ENCODE results near the gene HSP90B1. TPM values are rescaled to one million over a fixed set of nuclear protein-coding genes. Genes with fewer than 3 reads are reported as not detected.

HSP90B1 gene
- total RNA-seq, 2 donors from 2014 or later = 300 to 652 TPM

GRCh38 chr12:103996595-103996994 lies 66.4 kb downstream of the HSP90B1 start:
- Histone ChIP-seq H3K4me3 (no peak overlapping the region), H3K9me3 (no peaks in the 10 kb centered on the region), H3K27ac (no peak overlapping the region), H3K36me3 (no peaks in the 10 kb centered on the region), H3K4me1 (replicated peaks) (no peaks in the 10 kb centered on the region), H3K27me3 (replicated peaks; ENCODE audit: insufficient read depth) (no peaks in the 10 kb centered on the region)
- TF ChIP-seq POLR2AphosphoS5 (IDR thresholded peaks at IDR 0.05) = no peak
- TF ChIP-seq POLR2A (IDR thresholded peaks at IDR 0.05) = no peak
- intact Hi-C loops (cut with DNase I) = no loop called here
- WGBS = 85% methylated on average over 5 of the region's 5 CpGs
- no peak for DNase-seq (ENCODE audit: low spot score)

GRCh38 chr12:103997286-103997900 lies 67.2 kb downstream of the HSP90B1 start:
- TF ChIP-seq POLR2A (IDR thresholded peaks at IDR 0.05) (no peak), CTCF (IDR thresholded peaks at IDR 0.05) (no peak)
- no peak overlapping the region for H3K4me3 ChIP-seq
- H3K4me1 ChIP-seq (replicated peaks) = no peaks in the 10 kb centered on the region

More at GRCh38 chr12:103997286-103997900, 67.2 kb downstream of the HSP90B1 start:
- Histone ChIP-seq H3K36me3 (no peaks in the 10 kb centered on the region), H3K9me3 (no peaks in the 10 kb centered on the region), H3K27ac (no peak overlapping the region), H3K27me3 (replicated peaks; ENCODE audit: insufficient read depth) (no peaks in the 10 kb centered on the region)
- intact Hi-C loops (cut with DNase I) = no loop called here
- 45% methylated on average over 16 of the region's 16 CpGs for WGBS
- no peak for DNase-seq (ENCODE audit: low spot score)

Other genes with a start within 250 kb of the HSP90B1 start
- 10 to 100 TPM; 12.4 to 29.7 TPM for gene NT5DC3, start 89.2 kb upstream of the HSP90B1 start, total RNA-seq
- gene TDG, start 35.5 kb downstream of the HSP90B1 start, total RNA-seq = 10 to 100 TPM; 11.6 to 12.1 TPM
- gene GLT8D2, start 119.8 kb downstream of the HSP90B1 start, total RNA-seq = 10 to 100 TPM in 1 of 2 donors, 1 to 10 TPM in 1; 3.1 to 11.2 TPM
- gene HCFC2, start 134.1 kb downstream of the HSP90B1 start, total RNA-seq = 10 to 100 TPM; 18.3 to 18.6 TPM
- gene NFYB, start 207.8 kb downstream of the HSP90B1 start, total RNA-seq = 10 to 100 TPM; 37.9 to 41.1 TPM